HG02938 (cell line): ENCODE results near the gene TNK1.
"Not testable (repeated sequence)": the region's sequence is repeated elsewhere in the genome, so short reads cannot be mapped to it uniquely, and the experiment has no call there.

Source experiments
- ATAC-seq: cut with Tn5 transposase; IDR thresholded peaks from one replicate; pipeline ENCODE4 v1.9.1; 2021; ENCODE audit warnings: mild to moderate bottlenecking, moderate library complexity; ENCODE audit not compliant: unreplicated experiment

The TNK1 gene

DNA sequence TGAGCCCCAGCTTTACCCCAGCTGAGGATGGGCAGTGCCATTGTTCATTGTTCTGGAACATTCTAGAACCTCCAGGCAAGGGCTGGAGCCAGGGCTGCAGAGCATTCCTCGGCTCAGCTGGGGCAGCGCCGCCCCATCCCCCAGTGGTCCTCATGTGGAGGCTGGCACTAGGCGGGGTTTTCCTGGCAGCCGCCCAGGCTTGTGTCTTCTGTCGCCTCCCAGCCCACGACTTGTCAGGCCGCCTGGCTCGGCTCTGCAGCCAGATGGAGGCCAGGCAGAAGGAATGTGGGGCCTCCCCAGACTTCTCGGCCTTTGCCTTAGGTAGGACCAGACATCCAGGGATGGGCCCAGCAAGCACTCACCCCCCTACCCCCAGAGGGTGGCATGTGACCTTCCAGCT, 25.8 kb upstream of the TNK1 start, which contains the start of gene TMEM95:
TSS of gene TMEM95 (plus strand) at position 104 of the 400 bp plus-strand sequence. CDS start at position 153, 49 bp downstream.
- no peak for ATAC-seq

DNA sequence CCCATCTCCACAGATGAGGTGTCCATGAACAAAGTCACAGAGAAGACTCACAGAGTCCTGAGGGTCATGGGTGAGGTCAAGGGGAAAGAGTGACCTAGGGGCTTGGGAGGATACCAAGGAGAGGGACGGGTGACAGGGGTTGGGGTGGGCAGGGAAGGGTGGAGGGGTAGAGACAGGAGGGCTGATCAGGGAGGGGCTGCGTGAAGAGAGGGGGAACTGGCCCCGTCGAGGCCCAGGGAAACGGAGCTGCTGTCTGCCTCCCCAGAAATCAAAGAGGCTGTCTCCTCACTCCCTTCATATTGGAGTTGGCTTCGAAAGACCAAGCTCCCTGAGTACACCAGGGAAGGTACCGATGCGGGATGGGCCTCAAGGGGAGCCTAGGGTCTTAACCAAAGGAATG, 25.3 kb upstream of the TNK1 start:
- ATAC-seq = no peak

DNA sequence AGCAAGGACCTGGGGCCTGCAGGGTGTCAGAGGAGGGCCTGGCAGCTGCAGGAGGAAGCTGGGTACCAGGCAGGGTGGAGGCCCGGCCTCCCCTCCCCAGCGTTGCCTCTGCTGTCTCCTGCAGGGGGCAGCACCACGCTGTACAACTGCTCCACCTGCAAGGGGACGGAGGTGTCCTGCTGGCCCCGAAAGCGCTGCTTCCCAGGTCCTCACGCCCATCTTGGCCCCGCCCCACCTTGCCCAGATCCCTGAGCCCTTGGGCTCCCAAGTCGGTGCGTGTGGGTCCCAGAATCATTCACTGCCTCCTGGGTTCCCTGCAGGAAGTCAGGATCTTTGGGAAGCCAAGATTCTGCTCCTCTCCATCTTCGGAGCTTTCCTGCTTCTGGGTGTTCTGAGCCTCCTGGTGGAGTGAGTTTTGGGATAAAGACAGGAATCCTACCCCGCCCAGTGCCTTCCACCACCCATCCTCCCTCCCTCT, 24.8 kb upstream of the TNK1 start:
- no peak for ATAC-seq

DNA sequence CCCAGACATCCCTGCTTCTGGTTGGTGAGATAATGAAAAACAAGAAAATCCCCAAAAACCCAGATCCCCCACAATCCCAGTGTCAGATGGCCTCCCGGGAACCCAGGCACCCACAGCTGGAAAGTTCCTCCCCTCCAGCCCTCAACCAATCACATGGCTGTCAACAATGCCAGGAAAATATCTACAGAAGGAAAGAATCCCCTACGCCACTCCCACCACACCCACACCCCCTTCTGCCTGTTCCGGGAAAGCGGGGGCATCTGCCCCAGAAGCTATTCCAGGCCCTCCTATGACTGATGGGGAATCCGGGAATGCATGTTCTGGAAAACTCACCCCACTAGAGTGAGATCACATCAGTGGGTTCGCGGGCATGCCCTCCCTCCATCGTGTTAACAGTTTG, 24.1 kb upstream of the TNK1 start:
- no peak for ATAC-seq

DNA sequence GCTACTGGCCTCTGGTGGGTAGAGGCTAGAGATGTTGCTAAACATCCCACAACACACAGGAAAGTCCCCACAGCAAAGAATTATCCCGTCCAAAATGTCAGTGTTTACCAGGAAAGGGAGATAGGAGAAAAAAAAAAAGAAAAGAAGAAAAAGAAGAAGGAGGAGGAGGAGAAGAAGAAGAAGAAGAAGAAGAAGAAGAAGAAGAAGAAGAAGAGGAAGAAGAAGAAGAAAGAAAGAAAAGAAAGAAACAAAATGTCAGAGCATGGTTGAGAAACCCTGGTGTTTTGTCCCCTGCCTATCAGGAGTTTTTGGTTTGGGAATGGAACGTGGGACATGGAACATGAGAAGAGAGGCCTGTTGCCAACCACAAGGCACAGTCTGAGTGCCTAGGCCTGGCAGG, 23.5 kb upstream of the TNK1 start:
- ATAC-seq = no peak

DNA sequence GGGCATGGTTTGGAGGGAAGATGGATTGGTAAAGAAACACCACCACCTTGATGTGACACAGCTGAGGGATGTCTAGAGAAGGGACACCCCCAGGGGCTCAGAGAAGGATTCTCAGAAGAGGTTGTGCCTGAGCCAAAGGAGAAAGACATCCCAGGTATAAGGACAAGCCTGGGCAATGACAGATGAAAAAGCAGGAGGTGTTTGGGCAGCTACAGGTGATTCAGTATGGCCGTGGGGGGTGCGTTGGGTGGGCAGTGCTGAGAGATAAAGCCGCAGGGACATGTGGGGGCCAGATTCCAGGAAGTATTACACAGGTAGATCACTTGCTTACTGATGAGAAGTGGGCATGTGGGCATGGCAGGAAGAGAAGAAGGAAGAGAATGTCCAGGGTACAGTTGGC, 19.0 kb upstream of the TNK1 start:
- no peak for ATAC-seq

DNA sequence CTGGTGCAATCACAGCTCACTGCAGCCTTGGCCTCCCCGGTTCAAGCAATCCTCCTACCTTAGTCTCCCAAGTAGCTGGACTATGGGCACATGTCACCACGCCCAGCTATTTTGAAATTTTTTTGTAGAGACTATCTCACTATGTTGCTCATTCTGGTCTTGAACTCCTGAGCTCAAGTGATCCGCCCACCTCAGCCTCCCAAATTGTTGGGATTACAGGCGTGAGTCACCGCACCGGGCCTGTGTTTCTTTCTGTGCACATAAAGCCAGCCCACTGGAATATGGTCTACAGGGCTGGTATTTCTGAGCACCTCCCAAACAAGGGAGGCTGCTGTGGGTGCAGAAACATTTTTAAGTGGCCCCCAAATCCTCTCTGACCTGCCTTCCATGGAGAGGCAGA, 17.6 kb upstream of the TNK1 start:
- no peak for ATAC-seq

DNA sequence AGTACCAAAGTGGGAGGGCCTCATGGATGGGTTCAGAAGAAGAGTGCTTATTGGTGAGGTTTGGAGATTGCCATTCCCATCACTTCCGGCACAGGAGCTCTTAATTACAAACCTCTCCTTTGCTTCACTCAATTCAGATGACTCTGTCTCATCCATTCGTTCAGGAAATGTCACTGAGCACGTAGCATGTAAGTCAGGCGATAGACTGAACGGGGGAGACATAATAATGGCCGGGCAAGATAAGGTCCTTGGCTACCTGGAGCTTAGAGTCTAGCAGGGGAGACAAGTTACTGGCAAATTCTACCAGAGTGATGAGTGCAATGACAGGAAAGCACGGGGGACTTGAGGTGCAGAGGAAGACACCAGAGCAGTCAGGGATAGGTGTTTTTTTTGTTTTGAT, 14.9 kb upstream of the TNK1 start:
- not testable (repeated sequence) for ATAC-seq

DNA sequence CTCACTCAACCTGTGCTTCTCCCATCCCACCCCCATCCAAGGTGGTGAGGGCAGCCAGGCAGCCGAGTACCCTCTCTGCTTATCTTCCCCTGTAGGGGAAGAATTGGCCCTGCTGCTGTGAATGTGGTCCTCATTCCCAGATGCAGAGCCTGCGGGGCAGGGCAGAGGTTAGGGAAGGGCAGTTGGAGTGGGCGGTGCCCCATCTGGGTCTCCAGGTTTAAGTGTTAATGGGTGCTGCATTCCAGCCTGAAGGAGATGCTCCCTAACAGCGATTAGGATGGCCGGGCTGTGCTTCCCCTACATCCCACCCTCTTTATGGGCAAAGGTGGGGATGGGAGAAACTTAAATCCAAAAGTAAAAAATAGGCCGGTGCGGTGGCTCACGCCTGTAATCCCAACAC, 13.8 kb upstream of the TNK1 start:
- no peak for ATAC-seq

DNA sequence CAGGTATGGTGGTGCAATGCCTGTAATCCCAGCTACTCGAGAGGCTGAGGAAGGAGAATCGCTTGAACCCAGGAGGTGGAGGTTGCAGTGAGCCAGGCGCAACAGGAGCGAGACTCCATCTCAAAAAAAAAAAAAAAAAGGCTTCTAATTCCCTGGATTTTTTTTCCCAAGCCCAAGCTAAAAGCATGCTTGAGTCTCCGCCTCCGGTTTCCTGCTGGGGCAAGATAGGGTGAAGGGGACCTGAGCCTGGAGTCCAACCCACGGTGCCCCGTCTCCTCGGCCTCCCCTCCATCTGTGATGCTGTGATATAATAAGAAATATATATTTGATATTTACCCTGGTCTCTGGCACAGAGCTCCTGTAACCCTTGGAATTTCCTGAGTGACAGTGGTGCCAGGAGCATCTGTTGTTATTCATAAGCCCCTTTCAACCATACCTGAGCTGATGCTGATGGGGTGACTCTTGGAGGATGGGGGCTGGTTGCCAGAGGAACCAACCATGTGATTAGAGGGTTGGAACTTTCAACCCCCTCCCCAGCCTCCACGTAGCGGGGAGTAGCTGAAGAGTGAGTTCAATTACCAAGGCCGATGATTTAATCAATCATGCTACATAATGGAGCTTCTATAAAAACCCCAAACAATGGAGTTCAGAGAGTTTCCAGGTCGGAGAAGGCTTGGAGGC, 12.8 kb upstream of the TNK1 start:
- ATAC-seq = no peak

DNA sequence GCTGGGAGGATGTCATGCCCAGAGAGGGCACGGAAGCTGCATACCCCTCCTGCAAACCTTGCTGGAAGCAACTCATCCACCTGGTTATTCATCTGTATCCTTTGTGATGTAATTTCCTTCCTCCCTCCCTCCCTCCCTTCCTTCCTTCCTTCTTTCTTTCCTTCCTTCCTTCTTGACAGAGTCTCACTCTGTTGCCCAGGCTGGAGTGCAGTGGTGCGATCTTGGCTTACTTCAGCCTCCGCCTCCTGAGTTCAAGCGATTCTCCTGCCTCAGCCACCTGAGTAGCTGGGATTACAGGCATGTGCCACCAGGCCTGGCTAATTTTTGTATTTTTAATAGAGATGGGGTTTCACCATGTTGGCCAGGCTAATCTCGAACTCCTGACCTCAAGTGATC, 12.3 kb upstream of the TNK1 start:
- ATAC-seq = not testable (repeated sequence)

DNA sequence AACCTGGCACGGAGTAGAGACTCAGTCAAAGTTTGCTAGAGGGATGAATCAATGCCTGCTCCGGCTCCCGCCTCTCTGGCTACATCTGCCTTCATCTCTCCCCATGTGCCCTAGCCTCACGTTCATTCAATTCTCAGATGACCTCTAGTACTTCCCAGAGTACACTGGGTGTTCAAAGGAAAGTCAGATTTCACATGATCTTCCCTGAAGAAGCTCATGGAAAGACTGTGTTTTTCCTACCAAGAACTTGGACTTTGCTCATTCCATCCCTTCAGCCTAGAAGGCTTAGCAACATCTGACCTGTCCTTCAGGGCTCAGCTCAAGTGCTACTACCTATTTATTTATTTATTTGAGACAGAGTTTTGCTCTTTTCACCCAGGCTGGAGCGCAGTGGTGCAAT, 11.1 kb upstream of the TNK1 start:
- no peak for ATAC-seq

DNA sequence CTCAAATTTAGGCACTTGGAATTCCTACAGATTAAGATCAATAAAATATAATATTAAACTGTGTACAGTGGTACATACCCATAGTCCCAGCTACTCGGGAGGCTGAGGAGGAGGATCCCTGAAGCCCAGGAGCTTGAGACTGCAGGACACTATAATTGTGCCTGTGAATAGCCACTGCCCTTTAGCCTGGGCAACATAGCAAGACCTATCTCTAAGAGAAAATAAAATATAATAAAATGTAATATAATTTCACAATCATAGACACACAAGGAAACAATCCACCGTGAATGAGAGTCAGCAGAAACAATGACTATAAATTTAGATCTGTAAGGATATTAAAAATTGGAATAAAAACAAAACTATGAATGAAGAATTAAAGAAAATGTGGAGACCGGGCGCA, 10.0 kb upstream of the TNK1 start:
- ATAC-seq = no peak

DNA sequence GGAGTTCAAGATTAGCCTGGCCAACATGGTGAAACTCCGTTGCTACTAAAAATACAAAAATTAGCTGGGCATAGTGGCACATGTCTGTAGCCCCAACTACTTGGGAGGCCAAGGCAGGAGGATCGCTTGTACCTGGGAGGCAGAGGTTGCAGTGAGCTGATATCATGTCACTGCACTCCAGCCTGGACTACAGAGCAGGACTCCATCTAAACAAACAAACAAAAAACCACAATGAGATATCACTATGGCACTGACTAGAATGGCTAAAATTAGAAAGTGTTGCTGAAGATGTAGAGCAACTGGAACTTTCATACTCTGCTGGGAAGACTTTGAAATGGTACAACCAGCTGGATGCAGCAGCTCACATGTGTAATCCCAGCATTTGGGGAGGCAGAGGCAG, 6.5 kb upstream of the TNK1 start:
- ATAC-seq = no peak

DNA sequence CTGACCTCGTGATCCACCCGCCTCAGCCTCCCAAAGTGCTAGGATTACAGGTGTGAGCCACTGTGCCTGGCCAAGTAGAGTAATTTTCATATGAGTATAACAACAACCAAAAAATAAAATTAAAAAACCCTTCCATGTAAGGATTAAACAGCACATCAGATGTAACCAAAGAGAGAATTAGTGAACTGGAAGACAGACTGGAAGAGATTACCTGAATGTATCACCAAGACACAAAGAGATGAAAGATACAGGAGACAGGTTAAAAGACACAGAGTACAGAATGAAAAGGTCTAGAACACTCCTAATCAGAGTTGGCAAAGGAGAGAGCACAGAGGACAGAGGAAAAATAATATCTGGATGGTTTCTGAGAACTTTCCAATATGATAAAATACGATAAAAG, 1.8 kb upstream of the TNK1 start:
- no peak for ATAC-seq

DNA sequence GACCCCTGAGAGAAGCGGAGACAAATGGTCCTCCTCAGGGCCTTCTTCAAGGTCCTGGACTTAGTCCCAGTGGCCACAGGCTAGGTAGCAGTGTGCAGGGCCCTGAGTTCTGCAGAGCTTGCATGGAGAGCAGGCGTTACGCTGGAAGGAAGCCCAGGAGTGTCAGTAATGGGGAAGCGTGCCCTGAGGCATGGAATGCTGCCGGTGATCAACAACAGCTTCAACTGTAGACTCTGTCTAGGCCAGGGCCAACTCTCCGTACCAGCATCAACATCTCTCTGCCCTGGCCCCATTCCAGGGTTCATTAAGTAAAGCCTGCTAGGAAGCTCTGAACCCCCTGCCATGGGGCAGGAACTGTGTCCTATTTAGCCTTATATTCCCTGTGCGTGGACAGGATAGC, 568 bp upstream of the TNK1 start:
- no peak for ATAC-seq

DNA sequence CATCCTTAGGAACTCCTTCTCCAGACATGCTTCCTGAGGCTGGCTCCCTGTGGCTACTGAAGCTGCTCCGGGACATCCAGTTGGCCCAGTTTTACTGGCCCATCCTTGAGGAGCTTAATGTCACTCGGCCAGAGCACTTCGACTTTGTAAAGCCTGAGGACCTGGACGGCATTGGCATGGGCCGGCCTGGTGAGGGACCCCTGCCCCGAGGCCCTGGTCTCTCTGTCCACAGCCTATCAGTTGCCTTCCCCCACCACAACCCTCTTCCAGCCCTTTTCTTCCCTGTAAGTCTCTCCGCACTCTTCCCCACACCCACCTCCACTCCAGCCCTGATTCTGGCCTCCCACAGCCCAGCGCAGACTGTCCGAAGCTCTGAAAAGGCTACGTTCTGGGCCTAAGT, 2.0 kb downstream of the TNK1 start:
- ATAC-seq = no peak

DNA sequence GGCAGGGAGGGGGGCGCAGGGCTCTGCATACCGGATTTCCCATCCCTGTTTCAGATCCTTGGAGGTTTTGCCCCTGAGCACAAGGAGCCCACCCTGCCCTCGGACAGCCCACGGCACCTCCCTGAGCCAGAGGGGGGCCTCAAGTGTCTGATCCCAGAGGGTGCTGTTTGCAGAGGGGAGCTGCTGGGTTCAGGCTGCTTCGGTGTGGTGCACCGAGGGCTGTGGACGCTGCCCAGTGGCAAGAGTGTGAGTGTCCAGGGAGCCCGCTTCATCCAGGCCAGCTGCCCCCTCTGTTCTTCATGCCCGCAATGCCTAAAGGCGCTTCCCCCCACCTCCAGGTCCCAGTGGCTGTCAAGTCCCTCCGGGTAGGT, 2.5 kb downstream of the TNK1 start:
- ATAC-seq = no peak

DNA sequence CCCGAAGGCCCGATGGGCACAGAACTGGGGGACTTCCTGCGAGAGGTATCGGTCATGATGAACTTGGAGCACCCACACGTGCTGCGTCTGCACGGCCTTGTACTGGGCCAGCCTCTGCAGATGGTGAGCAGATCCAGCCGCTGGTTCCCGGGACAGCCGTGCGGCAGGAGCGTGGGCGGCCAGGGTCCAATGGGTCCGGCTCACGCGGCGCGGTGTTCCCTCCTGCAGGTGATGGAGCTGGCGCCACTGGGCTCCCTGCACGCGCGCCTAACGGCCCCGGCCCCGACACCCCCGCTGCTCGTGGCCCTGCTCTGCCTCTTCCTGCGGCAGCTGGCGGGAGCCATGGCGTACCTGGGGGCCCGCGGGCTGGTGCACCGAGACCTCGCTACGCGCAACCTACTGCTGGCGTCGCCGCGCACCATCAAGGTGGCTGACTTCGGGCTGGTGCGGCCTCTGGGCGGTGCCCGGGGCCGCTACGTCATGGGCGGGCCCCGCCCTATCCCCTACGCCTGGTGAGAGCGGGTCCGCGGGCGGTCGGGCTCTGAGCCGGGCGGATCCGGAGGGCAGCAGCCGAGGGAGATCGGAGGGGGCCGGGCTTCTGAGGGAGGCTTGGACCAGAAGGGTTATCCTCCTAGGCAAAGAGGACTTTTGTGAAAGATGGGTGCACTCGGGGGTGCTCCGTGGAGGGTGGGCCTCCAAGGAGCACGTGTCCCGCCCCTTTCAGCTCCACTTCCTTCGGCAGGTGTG, 3.0 kb downstream of the TNK1 start:
- no peak for ATAC-seq

DNA sequence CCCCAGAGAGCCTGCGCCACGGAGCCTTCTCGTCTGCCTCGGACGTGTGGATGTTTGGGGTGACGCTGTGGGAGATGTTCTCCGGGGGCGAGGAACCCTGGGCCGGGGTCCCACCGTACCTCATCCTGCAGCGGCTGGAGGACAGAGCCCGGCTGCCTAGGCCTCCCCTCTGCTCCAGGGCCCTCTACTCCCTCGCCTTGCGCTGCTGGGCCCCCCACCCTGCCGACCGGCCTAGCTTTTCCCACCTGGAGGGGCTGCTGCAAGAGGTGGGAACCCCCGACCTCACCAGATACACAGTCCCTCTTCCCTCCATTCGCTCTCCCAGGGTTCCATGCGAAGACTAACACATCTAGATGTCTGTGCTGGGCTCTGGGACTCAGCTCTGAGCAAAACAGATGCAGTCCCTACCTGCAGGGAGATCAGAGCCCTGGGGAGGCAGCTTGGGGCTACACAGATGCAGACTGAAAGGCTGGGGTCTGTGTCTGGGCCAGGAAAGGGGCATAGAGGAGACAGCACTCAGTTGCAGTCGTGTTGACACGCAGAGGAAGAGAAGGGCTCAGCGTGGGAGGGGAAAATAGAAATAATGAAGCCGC, 3.7 kb downstream of the TNK1 start:
- no peak for ATAC-seq

DNA sequence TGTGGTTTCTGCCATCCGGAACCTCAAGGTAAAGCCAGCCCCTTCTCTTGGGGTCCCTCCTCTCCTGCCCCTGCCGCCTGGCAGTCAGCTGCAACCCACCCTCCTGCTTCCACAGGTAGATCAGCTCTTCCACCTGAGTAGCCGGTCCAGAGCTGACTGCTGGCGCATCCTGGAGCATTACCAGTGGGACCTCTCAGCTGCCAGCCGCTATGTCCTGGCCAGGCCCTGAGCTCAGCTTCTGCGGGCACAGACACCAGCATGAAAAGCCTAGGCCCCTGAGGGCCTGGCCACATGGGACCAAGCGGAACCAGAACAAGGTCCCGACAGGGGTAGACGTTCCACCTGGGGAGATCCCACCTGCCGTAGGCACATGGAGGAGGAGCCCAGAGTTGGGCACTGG, 8.0 kb downstream of the TNK1 start:
- no peak for ATAC-seq
